HCT116 (cell line): ENCODE results near the gene NTN3. TPM values are rescaled to one million over a fixed set of nuclear protein-coding genes. Genes with fewer than 3 reads are reported as not detected.

Source experiments
- ATAC-seq: fragments of 200-7000 bp; cut with Tn5 transposase; 2 replicates; pipeline ENCODE4 v1.9.1; 2020; ENCODE audit warnings: mild to moderate bottlenecking, moderate library complexity
- BruUV-seq: library from RNA; stranded (reverse); fragments of 400-500 nt; replicated peaks from 2 replicates; lab custom pipeline; 2021; lab: Mats Ljungman, UMichigan
- CTCF ChIA-PET: fragments of 300-600 bp; sonication (Branson Sonifier 250); formaldehyde crosslinking; loops from one replicate; lab custom pipeline; 2021; ENCODE audit warnings: antibody characterized with exemption; lab: Charles Lee
- POLR2A ChIA-PET: fragments of 300-600, 350-600 bp; sonication (Branson Sonifier 250); formaldehyde crosslinking; loops from one replicate; lab custom pipeline; 2021; ENCODE audit warnings: antibody characterized with exemption; lab: Charles Lee
- RAD21 ChIA-PET, 2 experiments: fragments of 300-600 bp; sonication (Branson Sonifier 250); formaldehyde crosslinking; loops; one replicate each; lab custom pipeline; 2023; ENCODE audit warnings: low total read pairs in 2 of 2; ENCODE audit not compliant: uncharacterized antibody in 2 of 2, unreplicated experiment in 2 of 2, low non-redundant PET in 1 of 2; lab: Charles Lee
- DNase-seq: peaks from one replicate; pipeline ENCODE4 v3.0.0-alpha.2; 2010; ENCODE audit warnings: low read depth, low spot score
- H2AFZ ChIP-seq: fragments of 200-600 bp; shearing (Covaris generic), sonication (generic); 2 replicates; pipeline ENCODE4 v1.6.1; 2017; ENCODE audit warnings: low read depth, mixed run types, mixed read lengths, antibody characterized with exemption, low read length; ENCODE audit not compliant: poor library complexity, severe bottlenecking
- H3K27ac ChIP-seq: 2 replicates; pipeline ENCODE4 v1.5.1; 2012; ENCODE audit warnings: low read depth, low read length
- H3K27me3 ChIP-seq: fragments of 200-600 bp; sonication (generic); 2 replicates; pipeline ENCODE4 v1.6.1; 2016; ENCODE audit warnings: mixed run types, low read length, mixed read lengths; ENCODE audit not compliant: insufficient read depth
- H3K36me3 ChIP-seq, 2 experiments: fragments of 200-500 bp in 1 of 2; fragments of 200-600 bp in 1 of 2; sonication (Bioruptor generic) in 1 of 2; sonication (generic) in 1 of 2; 2 replicates each; pipeline versions ENCODE4 v1.5.1 to v1.6.1; 2014 to 2016; ENCODE audit warnings: low read length in 2 of 2, inconsistent platforms in 1 of 2, mixed read lengths in 1 of 2, mixed run types in 1 of 2; ENCODE audit not compliant: insufficient read depth in 2 of 2, control insufficient read depth in 1 of 2
- H3K4me1 ChIP-seq, 2 experiments: fragments of 200-600 bp in 1 of 2; sonication (generic) in 1 of 2; 2 replicates each; pipeline versions ENCODE4 v1.5.1 to v1.6.1; 2012 to 2017; ENCODE audit warnings: low read length in 2 of 2, inconsistent platforms in 1 of 2, mild to moderate bottlenecking in 1 of 2, mixed read lengths in 1 of 2, mixed run types in 1 of 2, moderate library complexity in 1 of 2; ENCODE audit not compliant: insufficient read depth in 2 of 2, control insufficient read depth in 1 of 2
- H3K4me2 ChIP-seq: fragments of 200-600 bp; sonication (generic); 2 replicates; pipeline ENCODE4 v1.6.1; 2017; ENCODE audit warnings: mixed run types, low read length, mixed read lengths
- H3K4me3 ChIP-seq, 2 experiments: fragments of 200-600 bp in 1 of 2; sonication (generic) in 1 of 2; replicated peaks in 1 of 2; 2 replicates each; pipeline ENCODE4 v1.5.1; 2011 to 2016; ENCODE audit warnings: low read length in 2 of 2, control low read depth in 1 of 2, low read depth in 1 of 2, mild to moderate bottlenecking in 1 of 2, mixed read lengths in 1 of 2, mixed run types in 1 of 2
- H3K79me2 ChIP-seq: fragments of 200-600 bp; sonication (generic); 2 replicates; pipeline ENCODE4 v1.6.1; 2017; ENCODE audit warnings: mild to moderate bottlenecking, mixed run types, low read length, moderate library complexity, mixed read lengths; ENCODE audit not compliant: insufficient read depth
- H3K9ac ChIP-seq: fragments of 200-600 bp; sonication (generic); 2 replicates; pipeline ENCODE4 v1.6.1; 2016; ENCODE audit warnings: low read length, mixed read lengths
- H3K9me2 ChIP-seq: fragments of 200-600 bp; sonication (generic), shearing (Covaris generic); 2 replicates; pipeline ENCODE4 v1.6.1; 2017; ENCODE audit warnings: mixed run types, mild to moderate bottlenecking, moderate library complexity; ENCODE audit not compliant: insufficient read depth
- H3K9me3 ChIP-seq, 2 experiments: fragments of 200-500 bp in 1 of 2; fragments of 200-600 bp in 1 of 2; sonication (Bioruptor generic) in 1 of 2; sonication (generic) in 1 of 2; 2 replicates each; pipeline ENCODE4 v1.6.1; 2014 to 2017; ENCODE audit warnings: low read length in 2 of 2, mixed read lengths in 2 of 2, inconsistent platforms in 1 of 2, low read depth in 1 of 2, mild to moderate bottlenecking in 1 of 2, mixed run types in 1 of 2, moderate library complexity in 1 of 2; ENCODE audit not compliant: control insufficient read depth in 1 of 2, insufficient read depth in 1 of 2
- H4K20me1 ChIP-seq: fragments of 200-600 bp; sonication (generic), shearing (Covaris generic); 2 replicates; pipeline ENCODE4 v1.6.1; 2017; ENCODE audit warnings: mixed run types, mild to moderate bottlenecking, moderate library complexity; ENCODE audit not compliant: insufficient read depth
- CBX3 ChIP-seq: IDR thresholded peaks from 2 replicates; pipeline ENCODE4 v1.6.1; 2012; ENCODE audit warnings: low read depth
- CTCF ChIP-seq, 3 experiments: fragments of 200-600 bp in 1 of 3; sonication (generic) in 1 of 3; IDR thresholded peaks in 2 of 3; conservative IDR thresholded peaks in 1 of 3; 2 replicates each; pipeline ENCODE4 v1.5.1; 2012 to 2017; ENCODE audit warnings: low read depth in 2 of 3, low read length in 2 of 3, antibody characterized with exemption in 1 of 3, borderline replicate concordance in 1 of 3, control low read depth in 1 of 3, mild to moderate bottlenecking in 1 of 3, mixed read lengths in 1 of 3, mixed run types in 1 of 3, moderate library complexity in 1 of 3; ENCODE audit not compliant: insufficient read depth in 1 of 3
- EGR1 ChIP-seq: IDR thresholded peaks from 2 replicates; pipeline ENCODE4 v1.6.1; 2012; ENCODE audit warnings: low read depth
- EZH2phosphoT487 ChIP-seq: fragments of 200-600 bp; IDR thresholded peaks from 2 replicates; pipeline ENCODE4 v1.6.1; 2018; ENCODE audit warnings: antibody characterized with exemption, borderline replicate concordance
- JUND ChIP-seq: IDR thresholded peaks from 2 replicates; pipeline ENCODE4 v1.6.1; 2012
- MAX ChIP-seq: IDR thresholded peaks from 2 replicates; pipeline ENCODE4 v1.6.1; 2012
- POLR2A ChIP-seq: IDR thresholded peaks from 2 replicates; pipeline ENCODE4 v1.7.0; 2011; ENCODE audit warnings: borderline replicate concordance; ENCODE audit not compliant: insufficient read depth, insufficient read length; ENCODE audit errors: extremely low read depth
- RAD21 ChIP-seq: IDR thresholded peaks from 2 replicates; pipeline ENCODE4 v1.6.1; 2012; ENCODE audit warnings: low read depth, mild to moderate bottlenecking
- SIN3A ChIP-seq: IDR thresholded peaks from 2 replicates; pipeline ENCODE4 v1.6.1; 2012; ENCODE audit warnings: low read depth
- YY1 ChIP-seq: IDR thresholded peaks from 2 replicates; pipeline ENCODE4 v1.6.1; 2011; ENCODE audit warnings: low read length, low read depth, moderate library complexity, mild to moderate bottlenecking; ENCODE audit not compliant: insufficient replicate concordance; ENCODE audit errors: extremely low read depth
- ZNF274 ChIP-seq: fragments of 200-500 bp; sonication (Bioruptor generic); IDR thresholded peaks from 2 replicates; pipeline ENCODE4 v1.6.1; 2014; ENCODE audit warnings: mild to moderate bottlenecking, low read depth, low read length, inconsistent platforms
- intact Hi-C: fragments of 100-400 bp; cut with micrococcal nuclease; formaldehyde crosslinking; loops from 2 replicates; pipeline ENCODE4 v1.10.0; 2022
- total RNA-seq: library from RNA; stranded (reverse); gene quantifications from one replicate; pipeline ENCODE4 v1.2.1, GENCODE V29; 2021; ENCODE audit not compliant: unreplicated experiment

The NTN3 gene
- total RNA-seq, 1 experiment from 2014 or later: 0.30 TPM

- H3K27ac ChIP-seq: no peak overlapping the region
- H3K27me3 ChIP-seq: no peaks in the 10 kb centered on the region
- no peak overlapping the region for H3K9ac ChIP-seq
- POLR2A ChIA-PET: no interaction called here
- H3K9me2 ChIP-seq: no peaks in the 10 kb centered on the region
- TF ChIP-seq RAD21: no peak
- no peak for TF ChIP-seq MAX
- TF ChIP-seq ZNF274: no peak
- no peak for TF ChIP-seq CBX3
- TF ChIP-seq POLR2A: no peak
- no peak for TF ChIP-seq JUND
- no peak for TF ChIP-seq CTCF (IDR thresholded peaks at IDR 0.05 in 2 of 3, conservative IDR thresholded peaks at IDR 0.05 in 1 of 3; ENCODE audit: borderline replicate concordance in 1 of 3, insufficient read depth in 1 of 3, low read depth in 2 of 3, low read length in 2 of 3)
- no peak for TF ChIP-seq EGR1
- TF ChIP-seq SIN3A: no peak
- TF ChIP-seq EZH2phosphoT487: no peak
- TF ChIP-seq YY1: no peak
- DNase-seq (no peak), ATAC-seq (no peak)
- H3K9me3 ChIP-seq: no peaks in the 10 kb centered on the region
- no peak overlapping the region for H3K4me3 ChIP-seq
- H2AFZ ChIP-seq: no peak overlapping the region
- no peaks in the 10 kb centered on the region for H3K79me2 ChIP-seq
- no TSS peak for BruUV-seq
- RAD21 ChIA-PET: no interaction called here
- intact Hi-C loops: loop anchor here (10.0 kb wide), 2 partner anchors 241 to 311 kb away; partner anchors contain the start of genes CASKIN1 and RNPS1
- no peaks in the 10 kb centered on the region for H4K20me1 ChIP-seq
- peaks cover 3 to 12% of the 10 kb centered on the region in 2 experiments; a peak in 3 of 4 replicates for H3K4me1 ChIP-seq
- peaks cover 0 to 4% of the 10 kb centered on the region in 2 experiments; a peak in 1 of 4 replicates for H3K36me3 ChIP-seq
- H3K4me2 ChIP-seq: no peak overlapping the region
- CTCF ChIA-PET: no interaction called here
These were observed 34.6 kb downstream of the NTN3 start for GRCh38 chr16:2505695-2506094.
